Hematopoietic multipotent progenitor cell treated with erythropoietin and hydrocortisone succinate and interleukin-3 and kit ligand, for 17 days (in vitro differentiated cells): ENCODE measurements around the gene MAPK8.
A peak's percentile ranks its signal among the peaks of the same experiment; 100 is the strongest.
"Not testable (repeated sequence)": the region's sequence is repeated elsewhere in the genome, so short reads cannot be mapped to it uniquely, and the experiment has no call there.

Source experiments
- DNase-seq: peaks from one replicate; pipeline ENCODE4 v3.0.0-alpha.2; 2015; ENCODE audit warnings: low spot score

Gene MAPK8

GRCh38 chr10:48418189-48418788, 111.8 kb downstream of the MAPK8 start:
- no peak for DNase-seq

GRCh38 chr10:48419714-48420113, 113.2 kb downstream of the MAPK8 start:
- DNase-seq = no peak

- not testable (repeated sequence) for DNase-seq
Measured at GRCh38 chr10:48421862-48422261, 115.4 kb downstream of the MAPK8 start.

GRCh38 chr10:48423884-48424283, 117.4 kb downstream of the MAPK8 start:
- no peak for DNase-seq

- DNase-seq = no peak
Measured at GRCh38 chr10:48428896-48429295, 122.4 kb downstream of the MAPK8 start.

- DNase-seq = no peak
Measured at GRCh38 chr10:48429309-48429708, 122.8 kb downstream of the MAPK8 start.

GRCh38 chr10:48430402-48430993, 124.0 kb downstream of the MAPK8 start:
- DNase-seq = no peak

- DNase-seq = no peak
Measured at GRCh38 chr10:48431871-48432270, 125.4 kb downstream of the MAPK8 start.

- no peak for DNase-seq
Measured at GRCh38 chr10:48437546-48437945, 131.1 kb downstream of the MAPK8 start.

GRCh38 chr10:48439031-48439430, 132.6 kb downstream of the MAPK8 start:
- DNase-seq = no peak

GRCh38 chr10:48439581-48440041, 133.1 kb downstream of the MAPK8 start:
- DNase-seq = no peak

GRCh38 chr10:48440771-48441170, 134.3 kb downstream of the MAPK8 start:
- DNase-seq = no peak

- no peak for DNase-seq
Measured at GRCh38 chr10:48442090-48442808, 135.8 kb downstream of the MAPK8 start.

- no peak for DNase-seq
Measured at GRCh38 chr10:48442809-48443177, 136.3 kb downstream of the MAPK8 start.

- DNase-seq = peak; percentile 8
Measured at GRCh38 chr10:48444266-48444665, 137.8 kb downstream of the MAPK8 start.

- DNase-seq = no peak
Measured at GRCh38 chr10:48444861-48445841, 138.7 kb downstream of the MAPK8 start.

GRCh38 chr10:48445932-48446331, 139.5 kb downstream of the MAPK8 start:
- no peak for DNase-seq

GRCh38 chr10:48446785-48447184, 140.3 kb downstream of the MAPK8 start:
- DNase-seq = no peak

- no peak for DNase-seq
Measured at GRCh38 chr10:48447356-48448215, 141.1 kb downstream of the MAPK8 start.

GRCh38 chr10:48448796-48449195, 142.3 kb downstream of the MAPK8 start:
- no peak for DNase-seq
